SJSA1 (cell line): ENCODE results near the gene HECTD1. TPM values are rescaled to one million over a fixed set of nuclear protein-coding genes. Genes with fewer than 3 reads are reported as not detected.
"Not testable (repeated sequence)": the region's sequence is repeated elsewhere in the genome, so short reads cannot be mapped to it uniquely, and the experiment has no call there.

Experiments used
- DNase-seq, 2 experiments: peaks; one replicate each; pipeline ENCODE4 v3.0.0-alpha.2; 2015 to 2020; ENCODE audit warnings: low spot score in 2 of 2, low read depth in 1 of 2
- H3K27ac ChIP-seq: fragments of 250-450 bp; sonication (Bioruptor Pico); 2 replicates; pipeline ENCODE4 v1.5.1; 2020; ENCODE audit warnings: mild to moderate bottlenecking, moderate library complexity
- H3K27me3 ChIP-seq: fragments of 250-450 bp; sonication (Bioruptor Pico); replicated peaks from 2 replicates; pipeline ENCODE4 v1.5.1; 2020; ENCODE audit warnings: mild to moderate bottlenecking, moderate library complexity
- H3K36me3 ChIP-seq: fragments of 250-450 bp; sonication (Bioruptor Pico); 2 replicates; pipeline ENCODE4 v1.5.1; 2020; ENCODE audit warnings: mild to moderate bottlenecking
- H3K4me1 ChIP-seq: fragments of 250-450 bp; sonication (Bioruptor Pico); replicated peaks from 2 replicates; pipeline ENCODE4 v1.6.1; 2021; ENCODE audit warnings: mild to moderate bottlenecking
- H3K4me3 ChIP-seq: fragments of 250-450 bp; sonication (Bioruptor Pico); 2 replicates; pipeline ENCODE4 v1.5.1; 2020; ENCODE audit warnings: mild to moderate bottlenecking
- H3K9me3 ChIP-seq: fragments of 250-450 bp; sonication (Bioruptor Pico); replicated peaks from 2 replicates; pipeline ENCODE4 v1.5.1; 2020; ENCODE audit warnings: mild to moderate bottlenecking
- total RNA-seq: library from RNA; depleted of rRNA; stranded (reverse); fragments of >200 nt; shearing (Covaris generic); gene quantifications from 2 replicates; pipeline ENCODE4 v1.2.3, GENCODE V29; 2014

The HECTD1 gene
- total RNA-seq, 1 experiment from 2014 or later, result 140 TPM

GRCh38 chr14:31209605-31210004 lies 2.0 kb upstream of the HECTD1 start:
- Histone ChIP-seq H3K27ac (no peak overlapping the region), H3K36me3 (peaks cover 18% of the 10 kb centered on the region)

GRCh38 chr14:31208546-31209424 lies 1.2 kb upstream of the HECTD1 start:
- peaks cover 21% of the 10 kb centered on the region for H3K4me1 ChIP-seq
- H3K9me3 ChIP-seq, result no peaks in the 10 kb centered on the region
- H3K36me3 ChIP-seq, result peaks cover 18% of the 10 kb centered on the region
- H3K27me3 ChIP-seq, result no peaks in the 10 kb centered on the region
- peak overlapping the region; percentile 92 for H3K27ac ChIP-seq
- H3K4me3 ChIP-seq, result peak overlapping the region; percentile 80
- DNase-seq, result peak in 1 of 2 experiments; percentile 40

More at GRCh38 chr14:31209605-31210004, 2.0 kb upstream of the HECTD1 start:
- H3K27me3 ChIP-seq, result no peaks in the 10 kb centered on the region
- H3K4me3 ChIP-seq, result no peak overlapping the region
- peaks cover 21% of the 10 kb centered on the region for H3K4me1 ChIP-seq
- no peaks in the 10 kb centered on the region for H3K9me3 ChIP-seq
- no peak for DNase-seq

GRCh38 chr14:31207287-31207754 lies 272 bp downstream of the HECTD1 start:
- peak overlapping the region; percentile 92 for H3K27ac ChIP-seq
- DNase-seq, result peak; percentile 85 to 93
- H3K4me3 ChIP-seq, result peak overlapping the region; percentile 80
- peaks cover 21% of the 10 kb centered on the region for H3K4me1 ChIP-seq
- peaks cover 30% of the 10 kb centered on the region for H3K36me3 ChIP-seq
- no peaks in the 10 kb centered on the region for H3K27me3 ChIP-seq
- H3K9me3 ChIP-seq, result no peaks in the 10 kb centered on the region

- Histone ChIP-seq H3K36me3 (peaks cover 34% of the 10 kb centered on the region), H3K4me3 (peak overlapping the region; percentile 80), H3K27ac (peak overlapping the region; percentile 92), H3K4me1 (peaks cover 21% of the 10 kb centered on the region), H3K27me3 (no peaks in the 10 kb centered on the region), H3K9me3 (no peaks in the 10 kb centered on the region)
- DNase-seq, result no peak
These were observed 882 bp downstream of the HECTD1 start for GRCh38 chr14:31206536-31207286.

GRCh38 chr14:31205681-31206535 lies 1.7 kb downstream of the HECTD1 start:
- peak overlapping the region; percentile 80 for H3K4me3 ChIP-seq
- H3K27me3 ChIP-seq, result no peaks in the 10 kb centered on the region
- DNase-seq, result peak in 1 of 2 experiments; percentile 38
- peaks cover 41% of the 10 kb centered on the region for H3K36me3 ChIP-seq
- H3K4me1 ChIP-seq, result peaks cover 21% of the 10 kb centered on the region
- no peaks in the 10 kb centered on the region for H3K9me3 ChIP-seq
- H3K27ac ChIP-seq, result no peak overlapping the region

- Histone ChIP-seq H3K4me3 (peak overlapping the region; percentile 80), H3K27me3 (no peaks in the 10 kb centered on the region), H3K4me1 (peaks cover 28% of the 10 kb centered on the region), H3K9me3 (no peaks in the 10 kb centered on the region), H3K27ac (no peak overlapping the region), H3K36me3 (peaks cover 43% of the 10 kb centered on the region)
- DNase-seq, result no peak
These were observed 2.7 kb downstream of the HECTD1 start for GRCh38 chr14:31204593-31205534.

- DNase-seq, H3K9me3 ChIP-seq, H3K4me3 ChIP-seq, H3K27me3 ChIP-seq, H3K27ac ChIP-seq: not testable (repeated sequence)
- Histone ChIP-seq H3K4me1 (peaks cover 28% of the 10 kb centered on the region), H3K36me3 (peaks cover 43% of the 10 kb centered on the region)
These were observed 3.5 kb downstream of the HECTD1 start for GRCh38 chr14:31203899-31204592.

GRCh38 chr14:31203414-31203742 lies 4.2 kb downstream of the HECTD1 start:
- Histone ChIP-seq H3K4me3 (no peak overlapping the region), H3K4me1 (peaks cover 21% of the 10 kb centered on the region), H3K36me3 (peaks cover 46% of the 10 kb centered on the region), H3K27ac (no peak overlapping the region), H3K9me3 (no peaks in the 10 kb centered on the region), H3K27me3 (no peaks in the 10 kb centered on the region)
- no peak for DNase-seq

- Histone ChIP-seq H3K4me3 (no peak overlapping the region), H3K36me3 (peaks cover 49% of the 10 kb centered on the region), H3K4me1 (peaks cover 18% of the 10 kb centered on the region), H3K27ac (no peak overlapping the region), H3K9me3 (no peaks in the 10 kb centered on the region), H3K27me3 (no peaks in the 10 kb centered on the region)
- DNase-seq, result no peak
These were observed 6.5 kb downstream of the HECTD1 start for GRCh38 chr14:31201111-31201510.

- no peak for DNase-seq
- H3K36me3 ChIP-seq, result peaks cover 49% of the 10 kb centered on the region
- H3K27me3 ChIP-seq, result no peaks in the 10 kb centered on the region
- no peak overlapping the region for H3K4me3 ChIP-seq
- no peak overlapping the region for H3K27ac ChIP-seq
- no peaks in the 10 kb centered on the region for H3K9me3 ChIP-seq
- H3K4me1 ChIP-seq, result peaks cover 22% of the 10 kb centered on the region
These were observed 6.9 kb downstream of the HECTD1 start for GRCh38 chr14:31200702-31200990.

GRCh38 chr14:31197671-31198070 lies 9.9 kb downstream of the HECTD1 start:
- H3K27ac ChIP-seq, result no peak overlapping the region
- DNase-seq, result no peak
- no peak overlapping the region for H3K4me3 ChIP-seq
- H3K36me3 ChIP-seq, result peaks cover 31% of the 10 kb centered on the region
- no peaks in the 10 kb centered on the region for H3K9me3 ChIP-seq
- H3K4me1 ChIP-seq, result peaks cover 36% of the 10 kb centered on the region
- no peaks in the 10 kb centered on the region for H3K27me3 ChIP-seq

- no peaks in the 10 kb centered on the region for H3K9me3 ChIP-seq
- peaks cover 24% of the 10 kb centered on the region for H3K36me3 ChIP-seq
- no peak for DNase-seq
- no peak overlapping the region for H3K27ac ChIP-seq
- peaks cover 36% of the 10 kb centered on the region for H3K4me1 ChIP-seq
- no peaks in the 10 kb centered on the region for H3K27me3 ChIP-seq
- no peak overlapping the region for H3K4me3 ChIP-seq
These were observed 10.6 kb downstream of the HECTD1 start for GRCh38 chr14:31196839-31197492.
